Caco-2 (cell line): ENCODE data around the gene R3HDM2. TPM values are rescaled to one million over a fixed set of nuclear protein-coding genes. Genes with fewer than 3 reads are reported as not detected.
A peak's percentile ranks its signal among the peaks of the same experiment; 100 is the strongest.

Experiments
- BruUV-seq: library from RNA; stranded (reverse); fragments of 400-500 nt; replicated peaks from 2 replicates; lab custom pipeline; 2021; lab: Mats Ljungman, UMichigan
- CTCF ChIA-PET: fragments of 300-600 bp; sonication (Branson Sonifier 250); formaldehyde crosslinking; loops from one replicate; lab custom pipeline; 2022; ENCODE audit warnings: antibody characterized with exemption; lab: Charles Lee
- POLR2A ChIA-PET: fragments of 300-600 bp; sonication (Branson Sonifier 250); formaldehyde crosslinking; loops from one replicate; lab custom pipeline; 2022; ENCODE audit warnings: antibody characterized with exemption; lab: Charles Lee
- DNase-seq, 2 experiments: peaks; one replicate each; pipeline versions ENCODE4 v3.0.0 to v3.0.0-alpha.2; 2020 to 2022
- H3K27me3 ChIP-seq: replicated peaks from 2 replicates; pipeline ENCODE4 v1.6.0; 2011; ENCODE audit warnings: low read length; ENCODE audit not compliant: control insufficient read depth, insufficient read depth
- H3K36me3 ChIP-seq: 2 replicates; pipeline ENCODE4 v1.5.1; 2011; ENCODE audit warnings: low read length; ENCODE audit not compliant: control insufficient read depth, insufficient read depth
- H3K4me1 ChIP-seq: fragments of 250-450 bp; sonication (Bioruptor Pico); 2 replicates; pipeline ENCODE4 v1.5.1; 2020; ENCODE audit warnings: mild to moderate bottlenecking
- H3K4me3 ChIP-seq: 2 replicates; pipeline ENCODE4 v1.5.1; 2011; ENCODE audit warnings: low read depth, mild to moderate bottlenecking, control low read depth, low read length
- H3K9me3 ChIP-seq: fragments of 250-450 bp; sonication (Bioruptor Pico); 2 replicates; pipeline ENCODE4 v1.5.1; 2020; ENCODE audit warnings: mild to moderate bottlenecking, moderate library complexity
- H3K27ac Mint-ChIP-seq: one replicate; pipeline ENCODE4 v1.8.0; 2022; ENCODE audit warnings: mixed read lengths; ENCODE audit not compliant: unreplicated experiment
- H3K27me3 Mint-ChIP-seq: one replicate; pipeline ENCODE4 v1.8.0; 2022; ENCODE audit warnings: mixed read lengths; ENCODE audit not compliant: insufficient read depth, unreplicated experiment
- H3K36me3 Mint-ChIP-seq: one replicate; pipeline ENCODE4 v1.8.0; 2022; ENCODE audit warnings: mild to moderate bottlenecking, mixed read lengths; ENCODE audit not compliant: insufficient read depth, unreplicated experiment
- H3K4me1 Mint-ChIP-seq: one replicate; pipeline ENCODE4 v1.8.0; 2022; ENCODE audit warnings: low read depth, mixed read lengths; ENCODE audit not compliant: unreplicated experiment
- H3K4me3 Mint-ChIP-seq: one replicate; pipeline ENCODE4 v1.8.0; 2022; ENCODE audit warnings: mild to moderate bottlenecking, moderate library complexity, mixed read lengths; ENCODE audit not compliant: unreplicated experiment
- H3K9me3 Mint-ChIP-seq: one replicate; pipeline ENCODE4 v1.8.0; 2022; ENCODE audit warnings: mixed read lengths; ENCODE audit not compliant: unreplicated experiment
- CTCF ChIP-seq, 2 experiments: fragments of 200-600 bp in 1 of 2; IDR thresholded peaks; 1 replicate in 1 of 2; 2 replicates in 1 of 2; pipeline versions ENCODE4 v1.5.1 to v1.8.0; 2011 to 2022; ENCODE audit warnings: antibody characterized with exemption in 1 of 2, control low read depth in 1 of 2, inconsistent platforms in 1 of 2, low read depth in 1 of 2, low read length in 1 of 2, mild to moderate bottlenecking in 1 of 2, moderate library complexity in 1 of 2; ENCODE audit not compliant: insufficient read depth in 1 of 2, severe bottlenecking in 1 of 2, unreplicated experiment in 1 of 2
- intact Hi-C: fragments of 100-400 bp; cut with micrococcal nuclease; formaldehyde crosslinking; loops from one replicate; pipeline ENCODE4 v1.10.0; 2022; ENCODE audit not compliant: unreplicated experiment
- total RNA-seq: library from RNA; stranded (reverse); gene quantifications from 2 replicates; pipeline ENCODE4 v1.2.3, GENCODE V29; 2022

The R3HDM2 gene
- total RNA-seq, 1 experiment from 2014 or later, result 33.7 TPM

- Mint-ChIP-seq H3K4me1 (peaks cover 32% of the 10 kb centered on the region), H3K9me3 (no peaks in the 10 kb centered on the region), H3K27ac (no peak overlapping the region), H3K4me3 (no peak overlapping the region), H3K27me3 (peaks cover 4% of the 10 kb centered on the region), H3K36me3 (peaks cover 95% of the 10 kb centered on the region)
- Histone ChIP-seq H3K36me3 (peaks cover 8% of the 10 kb centered on the region), H3K4me1 (peaks cover 10% of the 10 kb centered on the region), H3K9me3 (no peaks in the 10 kb centered on the region), H3K27me3 (peaks cover 4% of the 10 kb centered on the region), H3K4me3 (no peak overlapping the region)
- no TSS peak for BruUV-seq
- CTCF ChIA-PET, result no interaction called here
- DNase-seq, result no peak
- TF ChIP-seq CTCF (IDR thresholded peaks at IDR 0.05; ENCODE audit: insufficient read depth in 1 of 2, low read depth in 1 of 2, low read length in 1 of 2, severe bottlenecking in 1 of 2, unreplicated experiment in 1 of 2), result no peak
- POLR2A ChIA-PET, result no interaction called here
- intact Hi-C loops, result loop anchor here (2.0 kb wide), 1 partner anchor 59 kb away; no protein-coding TSS in a partner anchor
Observed at GRCh38 chr12:57235728-57236131, 195.1 kb downstream of the R3HDM2 start.

- Mint-ChIP-seq H3K9me3 (no peaks in the 10 kb centered on the region), H3K4me3 (no peak overlapping the region), H3K27me3 (peaks cover 4% of the 10 kb centered on the region), H3K36me3 (peaks cover 95% of the 10 kb centered on the region), H3K27ac (no peak overlapping the region), H3K4me1 (peaks cover 31% of the 10 kb centered on the region)
- TF ChIP-seq CTCF (IDR thresholded peaks at IDR 0.05; ENCODE audit: insufficient read depth in 1 of 2, low read depth in 1 of 2, low read length in 1 of 2, severe bottlenecking in 1 of 2, unreplicated experiment in 1 of 2), result no peak
- intact Hi-C loops, result no loop called here
- Histone ChIP-seq H3K4me3 (no peak overlapping the region), H3K36me3 (peaks cover 8% of the 10 kb centered on the region), H3K9me3 (no peaks in the 10 kb centered on the region), H3K27me3 (peaks cover 4% of the 10 kb centered on the region), H3K4me1 (peaks cover 12% of the 10 kb centered on the region; the same call in 1 of the 2 replicates)
- BruUV-seq, result no TSS peak
- peak in 1 of 2 experiments; percentile 36 for DNase-seq
- POLR2A ChIA-PET, result no interaction called here
- CTCF ChIA-PET, result no interaction called here
Observed at GRCh38 chr12:57235017-57235727, 195.7 kb downstream of the R3HDM2 start.

GRCh38 chr12:57234571-57235016 is 196.2 kb downstream of the R3HDM2 start:
- intact Hi-C loops, result no loop called here
- no TSS peak for BruUV-seq
- ChIA-PET CTCF (no interaction called here), POLR2A (no interaction called here)
- H3K27me3 ChIP-seq, result peaks cover 3% of the 10 kb centered on the region
- Mint-ChIP-seq H3K4me3 (no peak overlapping the region), H3K36me3 (peaks cover 98% of the 10 kb centered on the region), H3K9me3 (no peaks in the 10 kb centered on the region), H3K27ac (no peak overlapping the region), H3K4me1 (peaks cover 28% of the 10 kb centered on the region), H3K27me3 (peaks cover 2% of the 10 kb centered on the region)
- H3K4me3 ChIP-seq, result no peak overlapping the region
- no peak for DNase-seq
- peaks cover 9% of the 10 kb centered on the region; the same call in 1 of the 2 replicates for H3K4me1 ChIP-seq
- H3K9me3 ChIP-seq, result no peaks in the 10 kb centered on the region
- TF ChIP-seq CTCF (IDR thresholded peaks at IDR 0.05; ENCODE audit: insufficient read depth in 1 of 2, low read depth in 1 of 2, low read length in 1 of 2, severe bottlenecking in 1 of 2, unreplicated experiment in 1 of 2), result no peak
- peaks cover 8% of the 10 kb centered on the region for H3K36me3 ChIP-seq
